ENCODE results near the gene RGS16. TPM values are rescaled to one million over a fixed set of nuclear protein-coding genes. Genes with fewer than 3 reads are reported as not detected.

RGS16 gene
- total RNA-seq, 1 donor from 2014 or later, result 50.2 TPM

- peaks cover 18% of the 10 kb centered on the region for H3K4me1 Mint-ChIP-seq (ENCODE audit: low read depth)
- intact Hi-C loops (cut with micrococcal nuclease), result loop anchor here (1.0 kb wide), 2 partner anchors 12 to 181 kb away; partner anchors contain the start of gene RNASEL
- H3K4me3 Mint-ChIP-seq (ENCODE audit: low read depth), result no peak overlapping the region
- H3K27ac Mint-ChIP-seq, result no peak overlapping the region
- peaks cover 6% of the 10 kb centered on the region for H3K36me3 Mint-ChIP-seq (ENCODE audit: low read depth)
- no peak for DNase-seq (ENCODE audit: low spot score)
- H3K9me3 Mint-ChIP-seq, result no peaks in the 10 kb centered on the region
- no peaks in the 10 kb centered on the region for H3K27me3 Mint-ChIP-seq (ENCODE audit: low read depth)
These were observed 3.3 kb downstream of the RGS16 start for GRCh38 chr1:182600745-182601415.

GRCh38 chr1:182600036-182600713 lies 4.0 kb downstream of the RGS16 start:
- no peak for DNase-seq (ENCODE audit: low spot score)
- no peak overlapping the region for H3K4me3 Mint-ChIP-seq (ENCODE audit: low read depth)
- intact Hi-C loops (cut with micrococcal nuclease), result no loop called here
- no peaks in the 10 kb centered on the region for H3K27me3 Mint-ChIP-seq (ENCODE audit: low read depth)
- peaks cover 16% of the 10 kb centered on the region for H3K4me1 Mint-ChIP-seq (ENCODE audit: low read depth)
- H3K9me3 Mint-ChIP-seq, result no peaks in the 10 kb centered on the region
- H3K36me3 Mint-ChIP-seq (ENCODE audit: low read depth), result peaks cover 6% of the 10 kb centered on the region
- no peak overlapping the region for H3K27ac Mint-ChIP-seq

DNA sequence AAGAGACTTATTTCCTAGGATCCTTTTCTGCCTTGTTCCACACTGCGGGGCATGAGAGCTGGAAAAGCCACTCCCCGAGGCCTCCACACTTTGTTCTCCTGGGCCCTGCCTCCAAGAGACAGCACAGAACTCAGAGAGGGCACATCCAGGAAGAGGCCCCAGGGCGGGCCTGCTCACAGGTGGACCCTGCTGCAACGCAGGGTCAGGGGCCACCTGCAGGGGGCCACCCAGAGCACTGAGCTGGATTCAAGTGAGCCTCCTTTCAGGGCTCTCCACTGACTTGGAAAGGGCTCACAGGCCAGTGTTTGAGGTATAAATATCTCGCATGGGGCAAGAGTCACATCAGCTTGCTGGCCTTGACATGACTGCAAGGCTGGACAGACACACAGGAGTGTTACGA lies 4.8 kb downstream of the RGS16 start:
- no peak overlapping the region for H3K27ac Mint-ChIP-seq
- H3K9me3 Mint-ChIP-seq, result no peaks in the 10 kb centered on the region
- H3K4me3 Mint-ChIP-seq (ENCODE audit: low read depth), result no peak overlapping the region
- no peaks in the 10 kb centered on the region for H3K27me3 Mint-ChIP-seq (ENCODE audit: low read depth)
- intact Hi-C loops (cut with micrococcal nuclease), result loop anchor here (5.0 kb wide), 2 partner anchors 152 to 512 kb away; no protein-coding TSS in a partner anchor
- peaks cover 9% of the 10 kb centered on the region for H3K4me1 Mint-ChIP-seq (ENCODE audit: low read depth)
- no peak for DNase-seq (ENCODE audit: low spot score)
- peaks cover 6% of the 10 kb centered on the region for H3K36me3 Mint-ChIP-seq (ENCODE audit: low read depth)

GRCh38 chr1:182598296-182598695 lies 5.9 kb downstream of the RGS16 start:
- peaks cover 8% of the 10 kb centered on the region for H3K4me1 Mint-ChIP-seq (ENCODE audit: low read depth)
- H3K9me3 Mint-ChIP-seq, result no peaks in the 10 kb centered on the region
- H3K27me3 Mint-ChIP-seq (ENCODE audit: low read depth), result peaks cover 7% of the 10 kb centered on the region
- H3K36me3 Mint-ChIP-seq (ENCODE audit: low read depth), result peaks cover 6% of the 10 kb centered on the region
- intact Hi-C loops (cut with micrococcal nuclease), result loop anchor here (5.0 kb wide), 2 partner anchors 151 to 511 kb away; no protein-coding TSS in a partner anchor
- H3K27ac Mint-ChIP-seq, result no peak overlapping the region
- H3K4me3 Mint-ChIP-seq (ENCODE audit: low read depth), result no peak overlapping the region
- DNase-seq (ENCODE audit: low spot score), result no peak

DNA sequence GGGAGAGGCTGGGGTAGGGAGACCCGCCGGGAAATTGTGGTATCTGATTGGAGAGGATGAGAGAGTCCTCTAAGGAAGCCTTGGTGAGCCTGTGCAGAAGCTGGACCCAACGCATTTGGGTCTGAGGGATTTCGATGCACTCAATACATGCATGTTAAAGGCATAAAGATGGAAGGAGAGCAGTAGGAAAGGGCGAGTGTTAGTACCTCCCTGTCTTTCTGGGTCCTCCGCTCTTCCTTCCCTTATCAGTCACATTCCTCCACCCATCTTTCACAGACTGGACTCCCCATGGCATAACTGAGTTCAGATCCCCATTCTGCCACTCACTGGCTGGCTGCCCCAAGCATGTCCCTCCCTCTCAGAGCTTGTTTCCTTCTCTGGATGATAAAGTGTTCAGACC lies 7.3 kb downstream of the RGS16 start:
- peaks cover 6% of the 10 kb centered on the region for H3K36me3 Mint-ChIP-seq (ENCODE audit: low read depth)

GRCh38 chr1:182595641-182596240 lies 8.4 kb downstream of the RGS16 start:
- DNase-seq (ENCODE audit: low spot score), result peak; percentile 35
- H3K27me3 Mint-ChIP-seq (ENCODE audit: low read depth), result peaks cover 9% of the 10 kb centered on the region

More for the DNA sequence above, 7.3 kb downstream of the RGS16 start:
- no peak for DNase-seq (ENCODE audit: low spot score)
- no peak overlapping the region for H3K4me3 Mint-ChIP-seq (ENCODE audit: low read depth)
- H3K27ac Mint-ChIP-seq, result no peak overlapping the region
- H3K27me3 Mint-ChIP-seq (ENCODE audit: low read depth), result peaks cover 9% of the 10 kb centered on the region
- peaks cover 8% of the 10 kb centered on the region for H3K4me1 Mint-ChIP-seq (ENCODE audit: low read depth)
- no peaks in the 10 kb centered on the region for H3K9me3 Mint-ChIP-seq
- intact Hi-C loops (cut with micrococcal nuclease), result loop anchor here (5.0 kb wide), 2 partner anchors 150 to 510 kb away; no protein-coding TSS in a partner anchor

DNA sequence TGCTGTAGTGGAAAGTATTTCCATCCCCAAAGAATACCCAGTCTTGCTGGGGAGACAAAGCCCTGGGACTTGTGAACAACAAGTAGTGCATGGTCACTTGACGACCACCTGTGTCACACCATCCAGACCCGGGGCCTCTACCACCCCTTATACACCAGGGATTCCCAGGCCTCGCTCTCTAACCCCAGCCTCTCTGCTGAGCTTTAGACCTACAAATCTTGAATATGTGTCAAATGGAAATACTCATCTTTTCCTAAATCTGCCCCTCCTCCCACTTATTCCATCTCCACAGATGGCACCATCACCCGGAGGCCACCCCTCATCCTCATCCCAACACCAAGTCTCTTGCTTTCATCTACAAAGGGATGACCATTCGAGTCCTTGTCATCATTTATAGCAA lies 14.3 kb downstream of the RGS16 start:
- DNase-seq (ENCODE audit: low spot score), result no peak
- Mint-ChIP-seq H3K27ac (peak overlapping the region; percentile 97), H3K27me3 (ENCODE audit: low read depth) (peaks cover 9% of the 10 kb centered on the region), H3K9me3 (no peaks in the 10 kb centered on the region), H3K36me3 (ENCODE audit: low read depth) (peaks cover 11% of the 10 kb centered on the region), H3K4me1 (ENCODE audit: low read depth) (peaks cover 24% of the 10 kb centered on the region), H3K4me3 (ENCODE audit: low read depth) (peak overlapping the region; percentile 92)
- intact Hi-C loops (cut with micrococcal nuclease), result loop anchor here (1.0 kb wide), 1 partner anchor 11 kb away; no protein-coding TSS in a partner anchor

More at GRCh38 chr1:182595641-182596240, 8.4 kb downstream of the RGS16 start:
- intact Hi-C loops (cut with micrococcal nuclease), result loop anchor here (1.0 to 5.0 kb wide), 3 partner anchors 148 to 508 kb away; no protein-coding TSS in a partner anchor
- no peak overlapping the region for H3K27ac Mint-ChIP-seq
- H3K9me3 Mint-ChIP-seq, result no peaks in the 10 kb centered on the region
- peaks cover 6% of the 10 kb centered on the region for H3K36me3 Mint-ChIP-seq (ENCODE audit: low read depth)
- peaks cover 8% of the 10 kb centered on the region for H3K4me1 Mint-ChIP-seq (ENCODE audit: low read depth)
- H3K4me3 Mint-ChIP-seq (ENCODE audit: low read depth), result no peak overlapping the region

GRCh38 chr1:182589520-182589919 lies 14.7 kb downstream of the RGS16 start:
- H3K36me3 Mint-ChIP-seq (ENCODE audit: low read depth), result peaks cover 11% of the 10 kb centered on the region
- peak overlapping the region; percentile 92 for H3K4me3 Mint-ChIP-seq (ENCODE audit: low read depth)
- H3K27me3 Mint-ChIP-seq (ENCODE audit: low read depth), result peaks cover 9% of the 10 kb centered on the region
- no peaks in the 10 kb centered on the region for H3K9me3 Mint-ChIP-seq
- intact Hi-C loops (cut with micrococcal nuclease), result loop anchor here (1.0 kb wide), 1 partner anchor 12 kb away; no protein-coding TSS in a partner anchor
- no peak for DNase-seq (ENCODE audit: low spot score)
- H3K27ac Mint-ChIP-seq, result peak overlapping the region; percentile 97
- H3K4me1 Mint-ChIP-seq (ENCODE audit: low read depth), result peaks cover 28% of the 10 kb centered on the region

- Mint-ChIP-seq H3K9me3 (no peaks in the 10 kb centered on the region), H3K27ac (peak within 1 kb of the TSS; percentile 97), H3K4me1 (ENCODE audit: low read depth) (peaks cover 30% of the 10 kb centered on the region), H3K36me3 (ENCODE audit: low read depth) (peaks cover 11% of the 10 kb centered on the region), H3K4me3 (ENCODE audit: low read depth) (peak within 1 kb of the TSS; percentile 92), H3K27me3 (ENCODE audit: low read depth) (peaks cover 5% of the 10 kb centered on the region)
- DNase-seq (ENCODE audit: low spot score), result peak; percentile 19
- intact Hi-C loops (cut with micrococcal nuclease), result loop anchor here (1.0 kb wide), 1 partner anchor 13 kb away; no protein-coding TSS in a partner anchor
These were observed 15.4 kb downstream of the RGS16 start, which contains the start of gene RNASEL for GRCh38 chr1:182588500-182589396. Gene RNASEL (minus strand): TSS chr1:182589256. CDS start chr1:182586806, 2,450 bp downstream.

GRCh38 chr1:182587666-182588499 lies 16.3 kb downstream of the RGS16 start:
- no peak for DNase-seq (ENCODE audit: low spot score)
- intact Hi-C loops (cut with micrococcal nuclease), result no loop called here
- no peaks in the 10 kb centered on the region for H3K27me3 Mint-ChIP-seq (ENCODE audit: low read depth)
- no peaks in the 10 kb centered on the region for H3K9me3 Mint-ChIP-seq
- peak overlapping the region; percentile 92 for H3K4me3 Mint-ChIP-seq (ENCODE audit: low read depth)
- H3K36me3 Mint-ChIP-seq (ENCODE audit: low read depth), result peaks cover 11% of the 10 kb centered on the region
- H3K4me1 Mint-ChIP-seq (ENCODE audit: low read depth), result peaks cover 30% of the 10 kb centered on the region
- peak overlapping the region; percentile 97 for H3K27ac Mint-ChIP-seq

GRCh38 chr1:182587093-182587492 lies 17.1 kb downstream of the RGS16 start:
- DNase-seq (ENCODE audit: low spot score), result no peak
- H3K9me3 Mint-ChIP-seq, result no peaks in the 10 kb centered on the region
- intact Hi-C loops (cut with micrococcal nuclease), result no loop called here
- peaks cover 15% of the 10 kb centered on the region for H3K36me3 Mint-ChIP-seq (ENCODE audit: low read depth)
- H3K4me3 Mint-ChIP-seq (ENCODE audit: low read depth), result no peak overlapping the region
- H3K4me1 Mint-ChIP-seq (ENCODE audit: low read depth), result peaks cover 30% of the 10 kb centered on the region
- H3K27ac Mint-ChIP-seq, result no peak overlapping the region
- H3K27me3 Mint-ChIP-seq (ENCODE audit: low read depth), result no peaks in the 10 kb centered on the region

Data from activated T-helper 2 cell treated with anti-CD3 and anti-CD28 coated beads, Interferon-gamma antibody, Interleukin-2, Interleukin-4, amounts not matched to agents 10 μg/mL and 5 μg/mL and 100 μg/mL, durations not matched to agents 14 hours and 24 hours and 36 hours (primary cell).